Measurements from ENCODE around the gene AMHR2. TPM values are rescaled to one million over a fixed set of nuclear protein-coding genes. Genes with fewer than 3 reads are reported as not detected.

Gene AMHR2
- polyA plus RNA-seq, 1 donor (not counting 4 experiments of a cell fraction or from before 2014, with no cell fraction given) = 0.04 TPM

- peak overlapping the region; percentile 17 for H3K27ac ChIP-seq (ENCODE audit: control insufficient read depth, insufficient read depth, low read length)
- peaks cover 51% of the 10 kb centered on the region for H3K4me1 ChIP-seq (ENCODE audit: control insufficient read depth, extremely low read depth, insufficient read depth, low read length)
Measured at GRCh38 chr12:53389702-53390101, 34.0 kb upstream of the AMHR2 start.

GRCh38 chr12:53391724-53392123 lies 31.9 kb upstream of the AMHR2 start:
- peak overlapping the region; percentile 16 for H2AFZ ChIP-seq (ENCODE audit: control insufficient read depth, low read length)
- FAIRE-seq (no peak), DNase-seq (ENCODE audit: low read depth, low spot score) (no peak)
- no peaks in the 10 kb centered on the region for H3K9me3 ChIP-seq (ENCODE audit: control insufficient read depth, low read depth, low read length)
- no peaks in the 10 kb centered on the region for H3K9me1 ChIP-seq (ENCODE audit: control insufficient read depth, extremely low read depth, insufficient read depth, low read length)
- H3K4me3 ChIP-seq (ENCODE audit: control insufficient read depth in 2 of 3, extremely low read depth in 1 of 3, insufficient read depth in 2 of 3, low read depth in 1 of 3, low read length in 3 of 3) = peak overlapping the region in 2 of 3 experiments; percentile 32 to 37
- peaks cover 44% of the 10 kb centered on the region for H3K4me1 ChIP-seq (ENCODE audit: control insufficient read depth, extremely low read depth, insufficient read depth, low read length)
- peak overlapping the region; percentile 71 for H3K4me2 ChIP-seq (ENCODE audit: control insufficient read depth, extremely low read depth, insufficient read depth, low read depth, low read length)
- dilution Hi-C loops (cut with MboI; ENCODE audit: extremely low pct_ligation_motif_present, low sequenced_read_pairs) = no loop called here
- H3K27me3 ChIP-seq (ENCODE audit: control insufficient read depth, extremely low read depth, insufficient read depth, low read length) = no peaks in the 10 kb centered on the region
- peaks cover 2% of the 10 kb centered on the region for H4K20me1 ChIP-seq (ENCODE audit: control insufficient read depth, extremely low read depth, insufficient read depth, low read length)
- peak overlapping the region; percentile 71 for H3K27ac ChIP-seq (ENCODE audit: control insufficient read depth, insufficient read depth, low read length)
- no peaks in the 10 kb centered on the region for H3K36me3 ChIP-seq (ENCODE audit: control insufficient read depth in 2 of 2, extremely low read depth in 1 of 2, insufficient read depth in 2 of 2, low read length in 2 of 2)
- H3K79me2 ChIP-seq (ENCODE audit: control insufficient read depth, insufficient read depth, low read length) = peaks cover 72% of the 10 kb centered on the region
- H3K9ac ChIP-seq (ENCODE audit: control insufficient read depth, extremely low read depth, insufficient read depth, low read length) = no peak overlapping the region
- TF ChIP-seq CTCF (optimal IDR thresholded peaks at IDR 0.05 in 1 of 3, IDR thresholded peaks at IDR 0.05 in 1 of 3, conservative IDR thresholded peaks at IDR 0.05 in 1 of 3; ENCODE audit: extremely low read depth in 1 of 3, insufficient read depth in 2 of 3, low read length in 3 of 3) (no peak), EZH2 (IDR thresholded peaks at IDR 0.05; ENCODE audit: low read length) (no peak)

More at GRCh38 chr12:53389702-53390101, 34.0 kb upstream of the AMHR2 start:
- H3K4me2 ChIP-seq (ENCODE audit: control insufficient read depth, extremely low read depth, insufficient read depth, low read depth, low read length) = peak overlapping the region; percentile 67
- DNase-seq (ENCODE audit: low read depth, low spot score) = no peak
- H3K9ac ChIP-seq (ENCODE audit: control insufficient read depth, extremely low read depth, insufficient read depth, low read length) = peak overlapping the region; percentile 37
- dilution Hi-C loops (cut with MboI; ENCODE audit: extremely low pct_ligation_motif_present, low sequenced_read_pairs) = no loop called here
- H3K9me1 ChIP-seq (ENCODE audit: control insufficient read depth, extremely low read depth, insufficient read depth, low read length) = no peaks in the 10 kb centered on the region
- peaks cover 82% of the 10 kb centered on the region for H3K79me2 ChIP-seq (ENCODE audit: control insufficient read depth, insufficient read depth, low read length)
- H3K9me3 ChIP-seq (ENCODE audit: control insufficient read depth, low read depth, low read length) = no peaks in the 10 kb centered on the region
- H3K27me3 ChIP-seq (ENCODE audit: control insufficient read depth, extremely low read depth, insufficient read depth, low read length) = no peaks in the 10 kb centered on the region
- H2AFZ ChIP-seq (ENCODE audit: control insufficient read depth, low read length) = no peak overlapping the region
- H3K4me3 ChIP-seq (ENCODE audit: control insufficient read depth in 2 of 3, extremely low read depth in 1 of 3, insufficient read depth in 2 of 3, low read depth in 1 of 3, low read length in 3 of 3) = peak overlapping the region in 2 of 3 experiments; percentile 7 to 41
- peaks cover 0 to 7% of the 10 kb centered on the region in 2 experiments for H3K36me3 ChIP-seq (ENCODE audit: control insufficient read depth in 2 of 2, extremely low read depth in 1 of 2, insufficient read depth in 2 of 2, low read length in 2 of 2)
- no peak for TF ChIP-seq CTCF (optimal IDR thresholded peaks at IDR 0.05 in 1 of 3, IDR thresholded peaks at IDR 0.05 in 1 of 3, conservative IDR thresholded peaks at IDR 0.05 in 1 of 3; ENCODE audit: extremely low read depth in 1 of 3, insufficient read depth in 2 of 3, low read length in 3 of 3)
- TF ChIP-seq EZH2 (IDR thresholded peaks at IDR 0.05; ENCODE audit: low read length) = no peak
- no peak for FAIRE-seq
- H4K20me1 ChIP-seq (ENCODE audit: control insufficient read depth, extremely low read depth, insufficient read depth, low read length) = peaks cover 2% of the 10 kb centered on the region

Data from keratinocyte (primary cell).